GM12892 (cell line): ENCODE results near the gene SURF2.

Experiments
- POLR2A ChIP-seq: IDR thresholded peaks from 2 replicates; pipeline ENCODE4 v1.6.1; 2011; ENCODE audit warnings: low read depth, low read length, control low read depth
- POLR2AphosphoS5 ChIP-seq: IDR thresholded peaks from 2 replicates; pipeline ENCODE4 v1.6.1; 2011; ENCODE audit warnings: low read depth, low read length, control low read depth
- TAF1 ChIP-seq: IDR thresholded peaks from 2 replicates; pipeline ENCODE4 v1.6.1; 2011; ENCODE audit warnings: low read depth, mild to moderate bottlenecking, control low read depth, low read length, borderline replicate concordance

- TF ChIP-seq POLR2A (no peak), POLR2AphosphoS5 (no peak), TAF1 (no peak)
Measured at GRCh38 chr9:133327834-133328484, 28.4 kb upstream of the SURF2 start.
